Central memory CD4-positive, alpha-beta T cell (primary cell): ENCODE data around the gene ZNF750.

Experiments
- DNase-seq: peaks from one replicate; pipeline ENCODE4 v3.0.0; 2022

ZNF750 gene

DNA sequence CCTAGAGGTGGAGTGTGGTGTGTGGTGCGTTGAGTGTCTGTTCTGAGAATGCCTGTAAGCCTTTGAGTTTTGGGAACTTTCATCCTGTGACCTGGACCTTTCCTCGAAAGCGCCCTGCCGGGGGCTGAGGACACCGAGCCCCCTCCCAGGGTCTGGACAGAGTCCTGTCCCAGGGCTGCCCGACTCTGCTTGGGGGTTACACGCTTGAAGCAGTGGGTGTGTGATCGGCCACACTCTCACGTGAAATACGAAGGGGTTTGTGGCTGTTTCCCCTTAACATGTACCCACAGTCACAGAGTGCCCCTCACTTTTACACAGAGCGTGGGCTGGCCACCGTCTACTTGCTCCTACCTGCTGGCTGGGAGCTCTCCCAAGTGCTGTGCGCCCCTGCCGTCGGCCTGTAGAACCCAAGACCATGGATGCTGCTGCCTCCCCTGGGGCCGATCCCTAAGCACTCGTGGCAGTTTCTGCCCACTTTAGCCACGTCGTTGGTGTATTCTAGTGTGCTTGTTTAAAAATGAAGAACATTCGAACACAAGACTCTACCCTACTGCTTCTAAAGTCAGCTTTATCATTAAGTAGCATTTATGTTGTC, 6.8 kb downstream of the ZNF750 start:
- no peak for DNase-seq

GRCh38 chr17:82832411-82832810, 7.4 kb downstream of the ZNF750 start:
- no peak for DNase-seq

- no peak for DNase-seq
Observed at GRCh38 chr17:82831818-82832200, 8.0 kb downstream of the ZNF750 start.

GRCh38 chr17:82831041-82831817, 8.6 kb downstream of the ZNF750 start:
- no peak for DNase-seq

DNA sequence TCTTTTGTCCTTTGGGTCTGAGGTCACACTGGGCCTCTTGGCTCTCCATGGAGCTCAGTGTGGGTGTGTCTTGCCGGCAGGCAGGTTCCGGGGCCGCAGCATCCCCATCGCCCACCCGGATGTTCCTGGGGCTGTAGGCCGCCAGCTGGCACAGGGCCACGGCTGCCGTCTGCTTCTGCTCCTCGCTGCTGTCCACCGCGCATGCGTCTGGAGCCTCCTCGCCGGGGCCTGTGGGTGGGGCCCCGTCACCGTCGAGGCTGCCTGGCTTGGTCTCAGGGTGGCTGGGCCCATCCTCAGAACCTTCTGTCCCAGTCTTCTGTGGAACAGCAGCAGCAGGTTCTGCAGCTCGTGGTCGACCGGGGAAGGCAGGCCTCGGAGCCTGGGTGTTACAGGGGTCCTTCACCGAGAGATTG, 9.6 kb downstream of the ZNF750 start:
- DNase-seq: no peak

DNA sequence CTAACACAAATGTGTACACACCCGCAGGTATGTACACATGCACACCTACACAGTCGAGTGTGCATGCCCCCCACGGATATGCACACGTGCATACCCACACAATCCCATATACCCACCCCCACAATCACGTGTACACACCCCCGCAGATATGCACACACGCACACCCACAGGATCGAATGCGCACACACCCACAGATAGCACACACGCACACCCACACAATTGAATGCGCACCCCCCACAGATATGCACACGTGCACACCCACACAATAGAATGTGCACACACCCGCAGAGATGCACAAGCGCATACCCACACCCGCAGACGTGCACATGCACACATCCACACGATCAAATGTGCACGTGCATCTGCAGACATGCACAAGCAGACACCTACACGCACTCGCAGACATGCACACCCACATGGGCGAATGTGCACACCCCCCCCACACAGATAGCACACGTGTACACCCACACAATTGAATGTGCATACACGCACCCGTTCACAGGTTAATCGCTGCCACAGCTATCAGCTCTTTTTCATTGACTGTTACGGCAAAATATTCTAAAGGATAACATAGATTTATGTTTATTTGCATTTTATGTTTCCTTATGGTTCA, 10.8 kb downstream of the ZNF750 start:
- no peak for DNase-seq

DNA sequence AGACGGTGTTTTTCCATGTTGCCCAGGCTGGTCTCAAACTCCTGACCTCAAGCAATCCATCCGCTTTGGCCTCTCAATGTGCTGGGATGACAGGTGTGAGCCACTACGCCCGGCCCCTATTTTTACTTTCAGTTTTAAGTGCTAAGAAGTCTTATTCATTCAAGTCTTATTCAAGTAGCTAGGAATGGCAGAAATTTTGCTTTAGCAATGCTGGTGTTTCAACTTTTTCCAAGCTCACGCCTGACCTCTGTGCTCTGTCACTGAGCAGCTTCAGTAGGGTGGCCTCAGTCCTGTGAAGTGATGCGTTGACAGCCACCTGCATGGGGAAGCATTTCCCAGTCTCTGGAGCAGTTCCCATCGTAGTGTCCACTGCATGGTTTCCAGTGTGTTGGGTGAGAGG, 12.9 kb downstream of the ZNF750 start:
- DNase-seq: no peak

GRCh38 chr17:82826211-82826610, 13.6 kb downstream of the ZNF750 start:
- DNase-seq: no peak

DNA sequence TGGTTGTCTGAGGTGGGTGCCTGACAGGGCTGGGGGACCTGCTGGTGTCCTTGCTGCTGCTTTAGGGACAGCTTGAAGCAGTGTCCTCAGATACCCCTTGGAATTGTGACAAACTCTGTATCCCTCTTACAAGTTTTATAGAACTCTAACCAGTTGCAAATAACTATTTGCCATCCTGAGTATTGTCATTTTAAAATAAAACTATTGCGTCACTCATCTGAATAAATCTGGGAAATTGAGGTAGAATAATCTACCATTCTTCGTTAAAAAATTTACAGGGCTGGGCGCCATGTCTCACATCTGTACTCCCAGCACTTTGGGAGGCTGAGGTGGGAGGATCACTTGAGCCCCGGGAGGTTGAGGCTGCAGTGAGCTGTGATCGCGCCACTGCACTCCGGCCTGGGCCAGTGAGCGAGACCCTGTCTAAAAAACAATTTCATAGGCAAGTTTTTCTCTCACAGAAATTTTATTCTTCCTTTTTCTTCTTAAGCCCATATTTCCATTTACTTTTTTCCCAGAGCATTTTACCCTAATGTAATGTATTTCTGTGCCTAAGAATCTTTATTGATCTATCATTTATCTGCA, 14.2 kb downstream of the ZNF750 start:
- DNase-seq: no peak

GRCh38 chr17:82823004-82823403, 16.8 kb downstream of the ZNF750 start:
- DNase-seq: no peak

- DNase-seq: no peak
Observed at GRCh38 chr17:82822281-82822680, 17.5 kb downstream of the ZNF750 start.

GRCh38 chr17:82821554-82821953, 18.3 kb downstream of the ZNF750 start:
- no peak for DNase-seq

DNA sequence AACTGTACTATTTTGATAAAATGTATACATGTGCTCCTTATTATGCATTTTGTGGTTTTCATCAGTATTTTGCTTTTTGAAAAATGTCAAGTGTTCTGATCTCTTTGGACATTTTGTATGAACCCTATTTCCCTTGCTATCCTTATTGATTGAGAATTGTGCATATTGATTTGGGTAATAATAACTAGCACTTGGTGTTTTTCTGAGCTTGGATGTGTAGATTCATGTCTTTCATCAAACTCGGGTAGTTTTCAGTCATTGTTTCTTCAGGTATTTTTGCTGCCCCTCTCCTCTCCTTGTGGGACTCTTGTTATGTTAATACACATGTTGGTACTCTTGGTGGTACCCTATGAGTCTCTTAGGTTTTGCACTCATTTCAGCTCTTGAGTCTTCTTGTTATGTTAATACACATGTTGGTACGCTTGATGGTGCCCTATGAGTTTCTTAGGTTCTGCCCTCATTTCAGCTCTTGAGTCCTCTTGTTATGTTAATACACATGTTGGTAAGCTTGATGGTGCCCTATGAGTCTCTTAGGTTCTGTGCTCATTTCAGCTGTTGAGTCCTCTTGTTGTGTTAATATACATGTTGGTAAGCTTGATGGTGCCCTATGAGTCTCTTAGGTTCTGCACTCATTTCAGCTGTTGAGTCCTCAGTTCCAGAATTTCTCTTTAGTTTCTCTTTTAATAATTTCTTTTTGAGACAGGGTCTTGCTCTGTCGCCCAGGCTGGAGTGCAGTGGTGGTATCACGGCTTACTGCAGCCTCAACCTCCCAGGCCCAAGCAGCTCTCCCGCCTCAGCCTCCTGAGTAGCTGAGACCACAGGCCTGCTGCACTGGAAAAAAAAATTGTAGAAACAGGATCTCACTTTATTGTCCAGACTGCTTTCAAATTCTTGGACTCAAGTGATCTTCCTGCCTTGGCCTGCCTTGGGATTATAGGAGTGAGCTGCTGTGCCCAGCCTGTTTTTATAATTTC, 19.3 kb downstream of the ZNF750 start:
- DNase-seq: no peak

DNA sequence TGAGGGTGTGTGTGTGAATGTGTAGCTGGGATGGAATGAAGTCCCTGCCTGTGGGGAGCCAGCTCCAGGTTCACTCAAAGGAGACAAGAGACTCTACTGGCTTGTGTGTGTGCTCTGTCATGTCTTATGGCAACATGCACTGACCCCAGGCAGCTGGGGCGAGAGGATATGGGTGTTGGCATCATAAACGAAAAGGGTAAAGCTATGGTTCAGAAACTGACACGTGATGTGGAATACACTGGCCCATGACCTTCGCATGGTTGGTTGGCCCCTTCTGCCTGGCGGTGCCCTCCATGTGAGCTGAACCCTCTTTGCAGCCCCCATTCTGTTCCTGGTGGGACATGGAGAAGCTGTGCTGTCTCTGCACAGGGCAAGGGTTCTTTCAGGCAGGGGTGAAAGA, 21.9 kb downstream of the ZNF750 start:
- no peak for DNase-seq

- no peak for DNase-seq
Observed at GRCh38 chr17:82816358-82816757, 23.5 kb downstream of the ZNF750 start.

GRCh38 chr17:82815790-82816305, 24.0 kb downstream of the ZNF750 start:
- no peak for DNase-seq

GRCh38 chr17:82815354-82815753, 24.5 kb downstream of the ZNF750 start:
- no peak for DNase-seq

DNA sequence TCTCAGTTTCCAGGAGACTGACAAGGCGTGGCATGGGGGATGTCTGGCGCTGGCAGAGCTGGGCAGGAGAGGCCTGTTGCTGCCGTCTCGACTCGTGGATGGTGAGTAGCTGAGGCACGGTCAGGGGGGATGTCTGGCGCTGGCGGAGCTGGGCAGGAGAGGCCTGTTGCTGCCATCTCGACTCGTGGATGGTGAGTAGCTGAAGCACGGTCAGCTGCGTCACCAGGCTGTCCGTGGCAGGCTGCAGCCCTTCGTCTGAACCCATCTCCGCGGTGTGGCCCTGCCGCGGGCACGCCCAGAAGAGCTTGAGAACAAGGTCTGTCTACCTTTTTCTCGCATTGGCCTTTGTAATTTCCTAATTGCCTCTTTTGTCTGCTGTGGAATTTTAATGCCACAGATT, 25.0 kb downstream of the ZNF750 start:
- no peak for DNase-seq

- DNase-seq: no peak
Observed at GRCh38 chr17:82813299-82814051, 26.3 kb downstream of the ZNF750 start.

- DNase-seq: no peak
Observed at GRCh38 chr17:82812601-82813000, 27.2 kb downstream of the ZNF750 start.

GRCh38 chr17:82812058-82812457, 27.8 kb downstream of the ZNF750 start:
- DNase-seq: no peak
